OCI-LY7 (cell line): ENCODE data around the gene MMP15.

ENCODE experiments used
- CTCF ChIP-seq: fragments of 200-600 bp; sonication (generic); conservative IDR thresholded peaks from 2 replicates; pipeline ENCODE4 v1.5.1; 2014; ENCODE audit warnings: mild to moderate bottlenecking, antibody characterized with exemption, low read length, moderate library complexity, mixed read lengths
- EZH2phosphoT487 ChIP-seq: fragments of 200-600 bp; sonication (generic); IDR thresholded peaks from 2 replicates; pipeline ENCODE4 v1.6.1; 2018; ENCODE audit warnings: low read depth, borderline replicate concordance, mild to moderate bottlenecking, mixed run types, antibody characterized with exemption, low read length, moderate library complexity, mixed read lengths

- TF ChIP-seq CTCF (no peak), EZH2phosphoT487 (no peak)
Measured at GRCh38 chr16:58096249-58096648, 70.7 kb downstream of the MMP15 start.
